Endothelial cell (in vitro differentiated cells): ENCODE data around the gene TSHZ2. TPM values are rescaled to one million over a fixed set of nuclear protein-coding genes. Genes with fewer than 3 reads are reported as not detected.

Experiments used
- DNase-seq: peaks from one replicate; pipeline ENCODE4 v3.0.0; 2021; ENCODE audit warnings: low spot score
- H3K27ac Mint-ChIP-seq: one replicate; pipeline ENCODE4 v1.8.0; 2021; ENCODE audit warnings: mixed read lengths, inconsistent platforms; ENCODE audit not compliant: unreplicated experiment
- H3K27me3 Mint-ChIP-seq: one replicate; pipeline ENCODE4 v1.8.0; 2021; ENCODE audit warnings: mild to moderate bottlenecking, moderate library complexity, mixed read lengths, inconsistent platforms; ENCODE audit not compliant: unreplicated experiment
- H3K36me3 Mint-ChIP-seq: one replicate; pipeline ENCODE4 v1.8.0; 2021; ENCODE audit warnings: mild to moderate bottlenecking, low read depth, mixed read lengths, inconsistent platforms; ENCODE audit not compliant: unreplicated experiment
- H3K4me1 Mint-ChIP-seq: one replicate; pipeline ENCODE4 v1.8.0; 2021; ENCODE audit warnings: mild to moderate bottlenecking, mixed read lengths, inconsistent platforms; ENCODE audit not compliant: unreplicated experiment
- H3K4me3 Mint-ChIP-seq: one replicate; pipeline ENCODE4 v1.8.0; 2021; ENCODE audit warnings: mild to moderate bottlenecking, mixed read lengths, inconsistent platforms; ENCODE audit not compliant: unreplicated experiment
- H3K9me3 Mint-ChIP-seq: one replicate; pipeline ENCODE4 v1.8.0; 2021; ENCODE audit warnings: mixed read lengths, inconsistent platforms; ENCODE audit not compliant: unreplicated experiment
- CTCF ChIP-seq: fragments of 200-600 bp; sonication (generic); IDR thresholded peaks from one replicate; pipeline ENCODE4 v1.5.0; 2021; ENCODE audit warnings: antibody characterized with exemption; ENCODE audit not compliant: unreplicated experiment
- total RNA-seq: library from RNA; stranded (reverse); fragmentation: NEBNext Ultra II Directional; extraction: Animal tissue kit (Norgen Biotek cat#: 25700); gene quantifications from one replicate; pipeline ENCODE4 v1.2.1, GENCODE V29; 2021; ENCODE audit not compliant: unreplicated experiment

Gene TSHZ2
- total RNA-seq, 1 donor from 2014 or later = 2.3 TPM

DNA sequence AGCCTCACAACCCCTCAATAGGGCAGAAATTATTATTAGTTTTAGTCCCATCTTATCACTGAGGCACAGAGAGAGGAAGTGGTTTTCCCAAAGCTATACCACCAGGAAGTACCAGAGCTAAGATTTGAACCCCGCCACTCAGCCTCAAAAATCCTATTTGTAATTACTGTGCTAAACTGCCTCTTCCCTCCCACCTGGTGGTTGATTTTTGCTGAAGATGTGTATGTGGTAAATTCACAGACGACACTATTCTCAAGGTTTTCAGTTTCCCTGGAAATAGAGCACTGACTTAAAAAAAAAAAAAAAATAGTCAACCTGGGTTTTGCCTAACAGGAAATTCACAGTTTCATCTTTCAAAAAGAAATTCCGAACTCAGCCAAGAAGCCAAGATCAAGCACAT is 57.9 kb downstream of the TSHZ2 start:
- H3K27me3 Mint-ChIP-seq = no peaks in the 10 kb centered on the region
- no peak for TF ChIP-seq CTCF
- DNase-seq = no peak
- peaks cover 19% of the 10 kb centered on the region for H3K4me1 Mint-ChIP-seq
- no peaks in the 10 kb centered on the region for H3K36me3 Mint-ChIP-seq
- H3K4me3 Mint-ChIP-seq = no peak overlapping the region
- H3K27ac Mint-ChIP-seq = no peak overlapping the region
- H3K9me3 Mint-ChIP-seq = no peaks in the 10 kb centered on the region

DNA sequence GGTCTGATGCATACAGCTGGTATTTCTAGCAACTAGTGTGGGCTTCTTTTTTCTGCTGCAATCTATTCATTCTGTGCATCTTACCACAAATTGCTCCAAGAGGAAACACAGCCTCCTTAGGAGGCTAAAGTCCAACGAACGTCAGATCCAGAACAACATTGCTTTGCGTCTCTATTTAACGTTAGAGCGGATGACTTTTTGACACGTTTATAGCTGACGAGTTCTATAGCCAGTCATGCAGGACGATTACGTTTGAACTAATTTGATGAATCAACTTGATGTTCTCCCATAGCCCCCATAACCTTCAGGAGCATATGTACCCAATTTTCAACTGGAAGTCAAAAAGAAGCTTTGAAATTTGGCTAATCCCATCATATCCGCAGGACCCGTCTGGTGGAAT is 59.9 kb downstream of the TSHZ2 start:
- no peak for TF ChIP-seq CTCF
- DNase-seq = no peak
- no peaks in the 10 kb centered on the region for H3K27me3 Mint-ChIP-seq
- no peak overlapping the region for H3K27ac Mint-ChIP-seq
- H3K4me1 Mint-ChIP-seq = peaks cover 13% of the 10 kb centered on the region
- H3K36me3 Mint-ChIP-seq = no peaks in the 10 kb centered on the region
- no peaks in the 10 kb centered on the region for H3K9me3 Mint-ChIP-seq
- H3K4me3 Mint-ChIP-seq = no peak overlapping the region

DNA sequence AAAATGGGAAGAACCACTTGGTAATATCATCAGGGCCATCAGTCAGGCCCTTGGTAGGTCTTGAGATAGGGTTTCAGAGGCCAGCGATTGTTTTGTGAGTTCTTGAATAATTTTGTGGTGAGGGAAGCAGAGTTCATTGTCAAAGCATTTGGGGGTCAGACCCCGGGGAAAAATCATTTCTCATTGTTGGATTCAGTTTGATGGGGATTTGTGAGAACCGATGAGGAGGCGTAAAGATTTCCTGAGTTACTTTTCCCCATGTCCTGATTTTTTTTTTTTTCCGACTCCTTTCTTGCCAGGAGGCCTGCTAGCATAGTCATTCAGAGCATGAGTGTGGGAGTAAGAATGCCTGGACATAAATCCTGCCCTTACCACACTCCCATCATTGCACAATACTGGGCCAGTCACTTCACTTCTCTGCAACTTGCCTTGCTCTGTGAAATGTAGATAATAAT is 60.3 kb downstream of the TSHZ2 start:
- no peaks in the 10 kb centered on the region for H3K9me3 Mint-ChIP-seq
- no peak overlapping the region for H3K27ac Mint-ChIP-seq
- no peaks in the 10 kb centered on the region for H3K27me3 Mint-ChIP-seq
- TF ChIP-seq CTCF = no peak
- H3K36me3 Mint-ChIP-seq = no peaks in the 10 kb centered on the region
- H3K4me3 Mint-ChIP-seq = no peak overlapping the region
- no peak for DNase-seq
- H3K4me1 Mint-ChIP-seq = peaks cover 11% of the 10 kb centered on the region

- H3K9me3 Mint-ChIP-seq = no peaks in the 10 kb centered on the region
- no peaks in the 10 kb centered on the region for H3K36me3 Mint-ChIP-seq
- no peak for DNase-seq
- H3K4me3 Mint-ChIP-seq = no peak overlapping the region
- H3K27ac Mint-ChIP-seq = no peak overlapping the region
- H3K27me3 Mint-ChIP-seq = no peaks in the 10 kb centered on the region
- H3K4me1 Mint-ChIP-seq = peaks cover 11% of the 10 kb centered on the region
- no peak for TF ChIP-seq CTCF
Observed at GRCh38 chr20:53033176-53033575, 61.0 kb downstream of the TSHZ2 start.

DNA sequence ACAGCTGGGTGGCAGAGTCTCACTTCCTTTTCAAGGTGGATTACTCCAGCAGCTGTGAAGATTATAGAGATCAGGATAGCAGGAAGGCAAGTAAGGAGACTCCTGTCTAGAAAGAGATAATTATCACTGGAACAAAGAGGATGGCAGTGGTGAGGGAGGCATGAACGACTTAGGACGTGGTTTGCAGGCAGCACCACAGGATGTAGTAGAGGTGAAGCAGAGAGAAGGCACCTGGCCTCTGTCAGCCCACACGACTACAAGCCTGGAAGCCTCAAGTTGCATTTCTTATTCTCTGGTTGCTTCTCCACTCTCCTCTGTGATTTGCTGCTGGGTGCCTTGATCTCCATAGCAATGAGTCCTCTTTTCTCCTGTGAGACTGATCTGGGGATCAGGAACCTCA is 62.7 kb downstream of the TSHZ2 start:
- Mint-ChIP-seq H3K36me3 (no peaks in the 10 kb centered on the region), H3K27me3 (peaks cover 1% of the 10 kb centered on the region), H3K4me1 (peaks cover 10% of the 10 kb centered on the region), H3K9me3 (no peaks in the 10 kb centered on the region), H3K27ac (no peak overlapping the region), H3K4me3 (no peak overlapping the region)
- DNase-seq = no peak
- TF ChIP-seq CTCF = no peak
